ENCODE measurements around the gene CLEC18C. TPM values are rescaled to one million over a fixed set of nuclear protein-coding genes. Genes with fewer than 3 reads are reported as not detected.
"Not testable (repeated sequence)": the region's sequence is repeated elsewhere in the genome, so short reads cannot be mapped to it uniquely, and the experiment has no call there.

The CLEC18C gene
- total RNA-seq, 1 experiment from 2014 or later: 0.16 TPM

DNA sequence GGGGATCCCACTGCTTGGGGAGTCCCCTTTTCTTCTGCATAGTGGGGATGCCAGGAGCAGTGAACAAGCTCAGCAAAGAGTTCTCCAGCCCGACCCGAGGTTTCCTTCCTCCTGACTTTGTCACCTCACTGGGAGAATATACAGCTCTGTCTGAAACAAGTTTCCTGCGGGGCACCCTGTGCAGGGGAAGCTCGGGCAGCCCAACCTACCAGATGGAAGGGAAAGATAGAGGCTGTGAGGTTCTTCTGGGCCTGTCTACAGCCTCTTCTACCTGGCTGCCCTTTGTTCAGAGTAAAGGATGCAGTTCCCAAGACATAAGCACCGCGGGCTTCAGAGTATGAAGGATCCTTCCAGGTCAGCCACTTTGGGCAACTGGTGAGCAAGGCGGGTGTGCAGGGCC lies 24.0 kb downstream of the CLEC18C start:
- H3K36me3 ChIP-seq, DNase-seq, H3K27me3 ChIP-seq: not testable (repeated sequence)

DNA sequence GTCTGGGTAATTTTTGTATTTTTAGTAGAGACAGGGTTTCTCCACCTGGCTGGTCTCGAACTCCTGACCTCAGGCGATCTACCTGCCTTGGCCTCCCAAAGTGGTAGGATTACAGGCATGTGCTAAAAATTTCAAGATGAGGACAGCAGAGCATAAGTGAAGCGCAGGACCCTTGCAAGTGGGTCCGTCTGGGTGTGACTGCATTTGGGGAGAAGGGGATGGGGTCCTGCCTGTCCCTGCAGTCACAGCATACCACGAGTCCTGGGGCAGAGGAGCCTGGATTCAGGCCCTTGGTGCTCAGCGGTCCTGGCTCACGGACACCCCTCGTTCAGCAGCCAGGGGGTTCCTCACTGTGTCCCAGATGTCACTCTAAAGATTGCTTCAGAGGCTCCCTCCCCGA lies 24.6 kb downstream of the CLEC18C start:
- H3K9me3 ChIP-seq, H3K36me3 ChIP-seq, H3K27me3 ChIP-seq, DNase-seq, H3K4me3 ChIP-seq: not testable (repeated sequence)

More for the DNA sequence above, 24.0 kb downstream of the CLEC18C start:
- H3K4me3 ChIP-seq, H3K9me3 ChIP-seq: not testable (repeated sequence)

DNA sequence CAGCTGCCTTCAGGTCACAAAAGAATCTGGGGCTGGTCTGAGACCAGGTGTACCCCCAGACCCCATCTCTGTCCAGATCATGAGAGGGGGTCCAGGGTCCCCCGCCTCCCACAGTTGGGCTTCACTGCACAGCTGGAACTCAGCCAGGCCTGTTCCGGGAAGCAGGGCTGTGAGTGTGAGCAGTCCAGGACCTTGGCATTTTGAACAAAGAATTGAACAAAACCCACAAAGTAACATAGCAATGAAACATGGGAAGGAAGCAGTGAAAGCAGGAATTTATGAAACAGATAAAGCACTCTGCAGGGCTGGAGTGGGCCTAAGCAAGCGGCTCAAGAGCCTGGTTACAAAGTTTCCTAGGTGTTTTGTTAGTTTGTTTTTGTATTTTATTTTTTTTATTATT lies 25.1 kb downstream of the CLEC18C start:
- not testable (repeated sequence) for H3K4me3 ChIP-seq, DNase-seq, H3K27me3 ChIP-seq, H3K9me3 ChIP-seq, H3K36me3 ChIP-seq

DNA sequence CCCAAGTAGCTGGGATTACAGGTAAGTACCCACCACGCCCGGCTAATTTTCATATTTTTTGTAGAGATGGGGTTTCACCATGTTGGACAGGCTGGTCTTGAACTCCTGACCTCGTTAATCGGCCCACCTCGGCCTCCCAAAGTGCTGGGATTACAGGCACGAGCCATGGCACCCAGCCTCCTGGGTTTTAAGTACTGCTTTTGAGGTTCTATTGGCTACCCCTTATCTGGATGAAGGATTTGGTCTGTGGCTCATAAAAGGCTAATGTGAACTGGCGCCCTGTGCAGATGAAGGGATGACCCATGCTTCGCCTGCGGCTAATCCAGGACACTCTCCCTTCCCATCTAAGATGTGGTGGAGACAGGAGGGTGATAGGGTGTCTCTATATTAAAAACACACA lies 25.6 kb downstream of the CLEC18C start:
- H3K36me3 ChIP-seq, DNase-seq, H3K4me3 ChIP-seq, H3K27me3 ChIP-seq, H3K9me3 ChIP-seq: not testable (repeated sequence)

DNA sequence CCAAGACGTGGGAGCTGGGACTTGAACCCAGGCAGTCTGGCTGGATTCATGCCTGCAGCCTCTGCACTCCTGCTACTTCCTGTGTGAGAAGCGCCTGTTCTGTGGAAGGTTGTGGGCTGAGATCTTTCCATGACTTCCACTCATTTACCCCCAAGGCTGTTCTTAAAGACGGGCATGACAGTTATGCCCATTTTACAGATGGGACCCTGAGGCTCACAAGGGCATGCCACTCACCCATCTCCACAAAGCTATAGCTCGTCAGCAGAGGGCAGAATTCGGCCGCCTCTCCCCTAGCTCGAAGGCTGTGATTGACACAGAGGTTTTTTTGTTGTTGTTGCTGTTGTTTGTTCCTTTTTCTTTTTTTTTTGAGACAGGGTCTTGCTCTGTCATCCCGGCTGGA lies 26.5 kb downstream of the CLEC18C start:
- DNase-seq, H3K36me3 ChIP-seq, H3K4me3 ChIP-seq, H3K27me3 ChIP-seq, H3K9me3 ChIP-seq: not testable (repeated sequence)

DNA sequence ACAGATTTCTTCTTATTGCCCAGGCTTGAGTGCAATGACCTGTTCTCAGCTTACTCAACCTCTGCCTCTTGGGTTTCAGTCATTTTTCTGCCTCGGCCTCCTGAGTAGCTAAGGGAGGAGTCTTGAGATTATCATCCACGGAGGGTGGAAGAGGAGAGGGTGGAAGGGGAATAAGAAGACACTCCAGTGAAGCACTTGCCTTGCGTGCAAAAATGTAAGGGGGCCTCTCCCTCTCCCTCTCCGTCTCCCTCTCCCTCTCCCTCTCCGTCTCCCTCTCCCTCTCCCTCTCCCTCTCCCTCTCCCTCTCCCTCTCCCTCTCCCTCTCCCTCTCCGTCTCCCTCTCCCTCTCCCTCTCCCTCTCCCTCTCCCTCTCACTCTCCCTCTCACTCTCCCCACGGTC lies 29.9 kb downstream of the CLEC18C start:
- H3K9me3 ChIP-seq, DNase-seq, H3K36me3 ChIP-seq, H3K27me3 ChIP-seq, H3K4me3 ChIP-seq: not testable (repeated sequence)

DNA sequence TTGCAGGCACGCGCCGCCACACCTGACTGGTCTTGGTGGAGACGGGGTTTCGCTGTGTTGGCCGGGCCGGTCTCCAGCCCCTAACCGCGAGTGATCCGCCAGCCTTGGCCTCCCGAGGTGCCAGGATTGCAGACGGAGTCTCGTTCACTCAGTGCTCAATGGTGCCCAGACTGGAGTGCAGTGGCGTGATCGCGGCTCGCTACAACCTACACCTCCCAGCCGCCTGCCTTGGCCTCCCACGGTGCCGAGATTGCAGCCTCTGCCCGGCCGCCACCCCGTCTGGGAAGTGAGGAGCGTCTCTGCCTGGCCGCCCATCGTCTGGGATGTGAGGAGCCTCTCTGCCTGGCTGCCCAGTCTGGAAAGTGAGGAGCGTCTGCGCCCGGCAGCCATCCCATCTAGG lies 30.4 kb downstream of the CLEC18C start:
- H3K27me3 ChIP-seq, H3K4me3 ChIP-seq, H3K9me3 ChIP-seq, DNase-seq, H3K36me3 ChIP-seq: not testable (repeated sequence)

DNA sequence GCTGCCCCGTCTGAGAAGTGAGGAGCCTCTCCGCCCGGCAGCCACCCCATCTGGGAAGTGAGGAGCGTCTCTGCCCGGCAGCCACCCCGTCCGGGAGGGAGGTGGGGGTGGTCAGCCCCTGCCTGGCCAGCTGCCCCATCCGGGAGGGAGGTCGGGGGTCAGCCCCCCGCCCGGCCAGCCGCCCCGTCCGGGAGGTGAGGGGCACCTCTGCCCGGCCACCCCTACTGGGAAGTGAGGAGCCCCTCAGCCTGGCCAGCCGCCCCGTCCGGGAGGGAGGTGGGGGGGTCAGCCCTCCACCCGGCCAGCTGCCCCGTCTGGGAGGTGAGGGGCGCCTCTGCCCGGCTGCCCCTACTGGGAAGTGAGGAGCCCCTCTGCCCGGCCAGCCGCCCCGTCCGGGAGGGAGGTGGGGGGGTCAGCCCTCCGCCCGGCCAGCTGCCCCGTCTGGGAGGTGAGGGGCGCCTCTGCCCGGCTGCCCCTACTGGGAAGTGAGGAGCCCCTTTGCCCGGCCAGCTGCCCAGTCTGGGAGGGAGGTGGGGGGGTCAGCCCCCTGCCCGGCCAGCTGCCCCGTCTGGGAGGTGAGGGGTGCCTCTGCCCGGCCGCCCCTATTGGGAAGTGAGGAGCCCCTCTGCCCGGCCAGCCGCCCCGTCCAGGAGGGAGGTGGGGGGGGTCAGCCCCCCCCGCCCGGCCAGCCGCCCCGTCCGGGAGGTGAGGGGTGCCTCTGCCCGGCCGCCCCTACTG lies 31.2 kb downstream of the CLEC18C start:
- DNase-seq, H3K9me3 ChIP-seq, H3K4me3 ChIP-seq, H3K27me3 ChIP-seq, H3K36me3 ChIP-seq: not testable (repeated sequence)

DNA sequence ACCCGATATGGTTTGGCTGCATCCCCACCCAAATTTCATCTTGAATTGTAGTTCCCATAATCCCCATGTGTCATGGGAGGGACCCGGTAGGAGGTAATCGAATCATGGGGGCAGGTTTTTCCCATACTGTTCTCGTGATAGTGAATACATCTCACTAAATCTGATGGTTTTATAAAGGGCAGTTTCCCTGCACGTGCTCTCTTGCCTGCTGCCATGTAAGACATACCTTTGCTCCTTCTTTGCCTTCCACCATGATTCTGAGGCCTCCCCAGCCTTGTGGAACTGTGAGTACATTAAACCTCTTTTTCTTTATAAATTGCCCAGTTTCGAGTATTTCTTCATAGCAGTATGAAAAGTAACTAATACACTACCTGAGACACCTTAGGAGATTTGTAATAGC lies 32.8 kb downstream of the CLEC18C start:
- H3K4me3 ChIP-seq, H3K27me3 ChIP-seq, DNase-seq, H3K9me3 ChIP-seq, H3K36me3 ChIP-seq: not testable (repeated sequence)

DNA sequence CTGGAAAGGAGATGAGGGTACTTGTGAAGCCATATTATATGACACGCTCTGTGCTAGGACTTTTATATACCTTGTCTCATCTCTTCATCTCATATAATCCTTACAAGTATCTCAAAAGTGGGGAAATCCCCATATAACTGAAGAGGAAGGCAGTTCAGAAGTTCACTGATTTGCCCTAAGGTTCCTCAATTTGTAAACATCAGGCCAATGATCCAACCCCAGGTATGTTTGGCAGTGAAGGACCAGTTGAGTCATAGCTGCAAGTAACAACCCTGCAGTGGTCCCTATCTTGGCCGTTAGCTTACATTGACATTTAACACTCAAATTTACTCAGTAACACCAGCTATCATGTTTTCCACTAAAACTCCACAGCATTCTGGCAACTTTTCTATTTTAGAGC lies 45.0 kb downstream of the CLEC18C start:
- H3K36me3 ChIP-seq, H3K4me3 ChIP-seq, H3K9me3 ChIP-seq, H3K27me3 ChIP-seq, DNase-seq: not testable (repeated sequence)

DNA sequence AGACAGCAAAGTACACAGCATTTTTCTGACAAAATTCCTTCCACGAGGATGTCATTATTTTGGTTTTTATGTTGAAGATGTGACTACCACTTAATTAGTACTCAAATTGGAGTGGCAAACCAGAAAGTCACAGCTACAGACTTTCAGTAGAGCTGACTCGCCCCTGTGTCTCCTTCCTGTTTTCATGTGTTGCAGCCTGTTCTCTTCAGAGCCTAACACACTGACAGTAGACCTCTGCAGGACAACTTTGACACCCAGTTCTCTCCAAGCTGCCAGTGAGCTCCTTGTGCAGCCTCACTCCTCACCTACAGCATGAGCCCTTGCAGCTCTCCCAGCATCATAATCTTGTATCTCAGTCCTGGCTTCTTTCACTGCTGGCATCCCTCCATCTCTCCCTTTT lies 49.0 kb downstream of the CLEC18C start:
- H3K27me3 ChIP-seq, DNase-seq, H3K9me3 ChIP-seq, H3K4me3 ChIP-seq, H3K36me3 ChIP-seq: not testable (repeated sequence)

DNA sequence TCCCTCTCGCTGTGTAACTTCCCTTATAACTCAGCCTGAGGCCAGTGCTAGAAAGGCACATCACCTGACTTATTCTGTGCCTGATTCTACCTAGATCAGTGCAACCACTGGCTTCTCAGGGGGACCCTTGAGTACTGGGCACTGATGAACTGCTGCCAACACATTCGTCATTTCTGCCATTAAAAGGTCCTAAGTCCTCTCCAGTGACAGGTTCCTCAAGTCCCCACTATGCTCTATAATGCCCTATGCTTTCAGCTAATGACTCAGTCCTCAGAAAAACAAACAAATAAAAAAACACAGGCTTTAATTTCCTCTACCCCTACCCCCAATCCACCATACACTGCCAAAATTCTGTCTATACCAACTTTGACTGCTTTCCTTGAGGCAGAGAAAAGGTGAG lies 49.6 kb downstream of the CLEC18C start:
- H3K4me3 ChIP-seq, H3K27me3 ChIP-seq, DNase-seq, H3K9me3 ChIP-seq: not testable (repeated sequence)
- H3K36me3 ChIP-seq: peaks cover 12% of the 10 kb centered on the region

DNA sequence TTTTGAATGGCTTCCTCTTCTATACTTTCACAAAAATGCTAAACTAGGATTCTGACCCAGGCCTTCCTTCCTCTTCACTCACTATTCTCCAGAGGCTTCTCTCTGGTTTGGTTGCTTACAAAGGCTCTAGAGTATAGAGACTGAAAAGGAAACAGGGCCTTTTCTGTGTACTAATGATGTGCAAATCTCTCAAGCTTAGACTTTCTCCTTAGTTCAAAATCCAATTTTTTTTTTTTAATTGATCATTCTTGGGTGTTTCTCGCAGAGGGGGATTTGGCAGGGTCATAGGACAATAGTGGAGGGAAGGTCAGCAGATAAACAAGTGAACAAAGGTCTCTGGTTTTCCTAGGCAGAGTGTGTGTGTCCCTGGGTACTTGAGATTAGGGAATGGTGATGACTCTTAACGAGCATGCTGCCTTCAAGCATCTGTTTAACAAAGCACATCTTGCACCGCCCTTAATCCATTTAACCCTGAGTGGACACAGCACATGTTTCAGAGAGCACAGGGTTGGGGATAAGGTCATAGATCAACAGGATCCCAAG lies 50.5 kb downstream of the CLEC18C start:
- not testable (repeated sequence) for H3K9me3 ChIP-seq, DNase-seq, H3K4me3 ChIP-seq

DNA sequence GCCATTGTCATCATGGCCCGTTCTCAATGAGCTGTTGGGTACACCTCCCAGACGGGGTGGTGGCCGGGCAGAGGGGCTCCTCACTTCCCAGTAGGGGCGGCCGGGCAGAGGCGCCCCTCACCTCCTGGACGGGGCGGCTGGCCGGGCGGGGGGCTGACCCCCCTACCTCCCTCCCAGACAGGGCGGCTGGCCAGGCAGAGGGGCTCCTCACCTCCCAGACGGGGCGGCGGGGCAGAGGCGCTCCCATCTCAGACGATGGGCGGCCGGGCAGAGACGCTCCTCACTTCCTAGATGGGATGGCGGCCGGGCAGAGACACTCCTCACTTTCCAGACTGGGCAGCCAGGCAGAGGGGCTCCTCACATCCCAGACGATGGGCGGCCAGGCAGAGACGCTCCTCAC lies 51.1 kb downstream of the CLEC18C start:
- DNase-seq, H3K27me3 ChIP-seq, H3K9me3 ChIP-seq, H3K36me3 ChIP-seq, H3K4me3 ChIP-seq: not testable (repeated sequence)

More for the DNA sequence above, 50.5 kb downstream of the CLEC18C start:
- H3K36me3 ChIP-seq: peaks cover 12% of the 10 kb centered on the region
- not testable (repeated sequence) for H3K27me3 ChIP-seq

DNA sequence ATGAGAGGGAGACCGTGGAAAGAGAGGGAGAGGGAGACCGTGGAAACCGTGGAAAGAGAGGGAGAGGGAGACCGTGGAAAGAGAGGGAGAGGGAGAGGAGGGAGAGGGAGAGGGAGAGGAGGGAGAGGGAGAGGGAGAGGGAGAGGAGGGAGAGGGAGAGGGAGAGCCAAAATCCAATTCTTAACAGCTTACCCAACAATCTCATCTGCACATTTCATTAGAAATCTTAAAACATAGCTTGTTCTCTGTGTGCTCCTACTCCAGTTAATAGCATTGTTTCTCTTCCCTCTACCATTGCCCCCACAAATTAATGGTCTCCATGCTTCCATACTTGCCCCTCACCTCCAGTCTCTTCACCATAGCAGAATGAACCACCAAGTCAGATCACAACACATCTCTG lies 51.8 kb downstream of the CLEC18C start:
- not testable (repeated sequence) for H3K27me3 ChIP-seq, H3K4me3 ChIP-seq, DNase-seq, H3K36me3 ChIP-seq, H3K9me3 ChIP-seq

DNA sequence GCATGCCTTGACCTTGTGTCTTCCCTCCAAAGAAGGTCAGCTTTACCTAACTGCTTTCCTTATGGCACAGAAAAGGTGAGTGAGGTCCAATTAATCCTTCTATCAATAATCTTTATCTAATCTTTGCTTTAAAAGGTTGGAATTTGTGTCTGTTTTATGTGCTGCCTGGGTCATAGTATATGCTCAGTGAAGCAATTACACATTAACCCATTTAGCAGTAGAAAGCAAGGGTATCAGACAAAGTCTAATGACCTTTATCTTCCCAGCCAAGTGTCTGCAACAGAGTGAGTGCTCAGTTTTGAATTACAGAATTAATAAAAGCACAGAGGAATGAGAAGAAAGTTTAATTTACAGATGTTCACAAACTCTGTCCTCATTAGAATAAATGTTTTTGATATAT lies 52.4 kb downstream of the CLEC18C start:
- not testable (repeated sequence) for H3K27me3 ChIP-seq, DNase-seq, H3K36me3 ChIP-seq, H3K4me3 ChIP-seq, H3K9me3 ChIP-seq

DNA sequence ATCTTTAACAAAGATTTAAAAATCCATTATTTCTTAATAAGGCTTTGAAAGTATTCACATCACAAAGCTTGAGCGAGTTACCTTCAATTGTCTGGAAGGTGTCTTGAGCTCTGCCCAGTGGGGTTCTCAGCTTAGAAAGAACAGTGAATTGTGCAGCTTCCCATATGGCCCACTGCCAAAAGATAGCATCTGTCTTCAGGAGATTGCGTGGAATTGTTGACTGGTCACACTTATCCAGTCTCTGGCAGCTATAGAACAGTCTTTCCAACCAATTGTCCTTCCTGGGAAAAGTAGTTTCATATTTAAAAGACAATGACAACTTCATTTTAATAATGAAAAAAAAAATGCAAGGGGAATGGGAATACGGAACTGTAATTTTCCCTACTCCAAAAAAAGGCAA lies 58.2 kb downstream of the CLEC18C start:
- not testable (repeated sequence) for H3K36me3 ChIP-seq, H3K4me3 ChIP-seq, H3K27me3 ChIP-seq, H3K9me3 ChIP-seq, DNase-seq
